ENCODE data around the gene FRMD4A.

The FRMD4A gene

GRCh38 chr10:13775786-13776775 is 554.6 kb downstream of the FRMD4A start:
- Histone ChIP-seq H2AFZ (ENCODE audit: low read length) (no peak overlapping the region), H3K23ac (ENCODE audit: low read depth, low read length, poor library complexity) (no peak overlapping the region), H3K4ac (ENCODE audit: low read length) (no peak overlapping the region), H3K36me3 (replicated peaks in 1 of 2; ENCODE audit: control insufficient read depth in 2 of 2, insufficient read depth in 2 of 2, low read length in 2 of 2) (peaks cover 0 to 79% of the 10 kb centered on the region in 2 donors), H2BK5ac (ENCODE audit: low read length) (no peak overlapping the region), H2BK15ac (ENCODE audit: low read length) (no peak overlapping the region), H4K91ac (ENCODE audit: low read depth, low read length, poor library complexity) (no peak overlapping the region), H3K4me3 (ENCODE audit: low read length in 2 of 2) (no peak overlapping the region), H3K79me1 (ENCODE audit: low read depth, low read length) (no peaks in the 10 kb centered on the region), H2BK12ac (ENCODE audit: low read length) (no peak overlapping the region), H3K18ac (ENCODE audit: low read length) (no peak overlapping the region), H3K27ac (replicated peaks; ENCODE audit: low read length) (no peak overlapping the region), H2BK120ac (ENCODE audit: low read depth, low read length) (no peak overlapping the region), H4K8ac (ENCODE audit: low read depth, low read length) (no peak overlapping the region), H2AK5ac (ENCODE audit: low read depth, low read length) (no peak overlapping the region), H3K4me2 (ENCODE audit: insufficient read depth, low read length, poor library complexity, severe bottlenecking) (no peak overlapping the region), H3K14ac (ENCODE audit: low read length) (no peak overlapping the region), H3K4me1 (ENCODE audit: control insufficient read depth in 2 of 2, insufficient read depth in 1 of 2, low read depth in 1 of 2, low read length in 2 of 2) (no peaks in the 10 kb centered on the region), H3K9ac (ENCODE audit: low read depth, low read length, poor library complexity) (no peak overlapping the region), H3K9me3 (replicated peaks in 1 of 2; ENCODE audit: control insufficient read depth in 2 of 2, insufficient read depth in 1 of 2, low read depth in 1 of 2, low read length in 2 of 2) (peaks cover 0 to 6% of the 10 kb centered on the region in 2 donors), H3K27me3 (ENCODE audit: control insufficient read depth in 3 of 3, insufficient read depth in 3 of 3, low read depth in 1 of 3, low read length in 3 of 3) (no peaks in the 10 kb centered on the region)
- no peak for DNase-seq (ENCODE audit: low spot score)
- no CpG with 5 or more reads among the region's 14 CpGs for WGBS, 2 donors (ENCODE audit: extremely low coverage in 2 of 2, insufficient read length in 2 of 2, insufficient replicate concordance in 1 of 2)

DNA sequence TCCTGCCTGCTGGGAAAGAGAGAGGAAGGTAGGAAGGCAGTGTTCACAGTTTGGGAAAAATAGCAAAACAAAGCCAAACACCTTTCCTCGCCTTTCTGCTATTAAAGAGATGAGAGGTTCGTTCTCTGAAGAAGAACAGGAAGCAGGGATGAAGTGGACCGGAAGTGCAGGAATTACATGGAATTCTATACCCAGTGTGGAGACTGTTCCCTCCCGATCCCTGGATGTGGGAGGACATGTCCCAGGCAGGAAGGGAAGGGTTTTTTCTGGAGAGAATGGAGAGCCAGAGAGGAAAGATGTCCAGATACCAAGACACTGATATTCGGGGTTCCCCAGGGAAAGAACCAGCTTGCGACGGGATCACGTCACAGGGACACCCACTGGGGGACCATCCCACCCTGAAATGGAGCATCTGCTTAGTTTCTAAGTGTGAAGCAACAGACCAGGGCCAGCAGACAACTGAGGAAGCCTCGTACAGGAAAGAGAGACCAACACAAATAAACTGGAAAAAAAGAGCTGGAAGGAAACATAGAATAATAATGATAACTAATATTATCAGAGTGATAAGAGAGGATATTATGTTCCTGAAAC is 556.3 kb downstream of the FRMD4A start:
- no peak overlapping the region for H3K23ac ChIP-seq (ENCODE audit: low read depth, low read length, poor library complexity)
- H3K27ac ChIP-seq (replicated peaks; ENCODE audit: low read length): no peak overlapping the region
- no peak overlapping the region for H3K4me3 ChIP-seq (ENCODE audit: low read length in 2 of 2)
- no peak overlapping the region for H2AK5ac ChIP-seq (ENCODE audit: low read depth, low read length)
- H3K4me2 ChIP-seq (ENCODE audit: insufficient read depth, low read length, poor library complexity, severe bottlenecking): no peak overlapping the region
- no peak overlapping the region for H2BK12ac ChIP-seq (ENCODE audit: low read length)
- H2BK5ac ChIP-seq (ENCODE audit: low read length): no peak overlapping the region
- H3K4me1 ChIP-seq (ENCODE audit: control insufficient read depth in 2 of 2, insufficient read depth in 1 of 2, low read depth in 1 of 2, low read length in 2 of 2): no peaks in the 10 kb centered on the region
- no peak overlapping the region for H4K8ac ChIP-seq (ENCODE audit: low read depth, low read length)
- no peak overlapping the region for H3K9ac ChIP-seq (ENCODE audit: low read depth, low read length, poor library complexity)
- no peak overlapping the region for H2AFZ ChIP-seq (ENCODE audit: low read length)
- no peak overlapping the region for H2BK120ac ChIP-seq (ENCODE audit: low read depth, low read length)
- H3K36me3 ChIP-seq (replicated peaks in 1 of 2; ENCODE audit: control insufficient read depth in 2 of 2, insufficient read depth in 2 of 2, low read length in 2 of 2): peaks cover 0 to 81% of the 10 kb centered on the region in 2 donors
- H3K14ac ChIP-seq (ENCODE audit: low read length): no peak overlapping the region
- no peaks in the 10 kb centered on the region for H3K27me3 ChIP-seq (ENCODE audit: control insufficient read depth in 3 of 3, insufficient read depth in 3 of 3, low read depth in 1 of 3, low read length in 3 of 3)
- no peaks in the 10 kb centered on the region for H3K79me1 ChIP-seq (ENCODE audit: low read depth, low read length)
- H2BK15ac ChIP-seq (ENCODE audit: low read length): no peak overlapping the region
- WGBS, 2 donors (ENCODE audit: extremely low coverage in 2 of 2, insufficient read length in 2 of 2, insufficient replicate concordance in 1 of 2): no CpG with 5 or more reads among the region's 9 CpGs
- H3K4ac ChIP-seq (ENCODE audit: low read length): no peak overlapping the region
- DNase-seq (ENCODE audit: low spot score): no peak
- H4K91ac ChIP-seq (ENCODE audit: low read depth, low read length, poor library complexity): no peak overlapping the region
- H3K9me3 ChIP-seq (replicated peaks in 1 of 2; ENCODE audit: control insufficient read depth in 2 of 2, insufficient read depth in 1 of 2, low read depth in 1 of 2, low read length in 2 of 2): peaks cover 0 to 6% of the 10 kb centered on the region in 2 donors
- no peak overlapping the region for H3K18ac ChIP-seq (ENCODE audit: low read length)

- Histone ChIP-seq H3K9ac (ENCODE audit: low read depth, low read length, poor library complexity) (no peak overlapping the region), H3K27me3 (ENCODE audit: control insufficient read depth in 3 of 3, insufficient read depth in 3 of 3, low read depth in 1 of 3, low read length in 3 of 3) (no peaks in the 10 kb centered on the region), H2BK5ac (ENCODE audit: low read length) (no peak overlapping the region), H4K91ac (ENCODE audit: low read depth, low read length, poor library complexity) (no peak overlapping the region), H3K36me3 (replicated peaks in 1 of 2; ENCODE audit: control insufficient read depth in 2 of 2, insufficient read depth in 2 of 2, low read length in 2 of 2) (peaks cover 0 to 84% of the 10 kb centered on the region in 2 donors), H2BK120ac (ENCODE audit: low read depth, low read length) (no peak overlapping the region), H3K14ac (ENCODE audit: low read length) (no peak overlapping the region), H3K27ac (replicated peaks; ENCODE audit: low read length) (no peak overlapping the region), H3K23ac (ENCODE audit: low read depth, low read length, poor library complexity) (no peak overlapping the region), H4K8ac (ENCODE audit: low read depth, low read length) (no peak overlapping the region), H2AK5ac (ENCODE audit: low read depth, low read length) (no peak overlapping the region), H2BK15ac (ENCODE audit: low read length) (no peak overlapping the region), H3K79me1 (ENCODE audit: low read depth, low read length) (no peaks in the 10 kb centered on the region), H2BK12ac (ENCODE audit: low read length) (no peak overlapping the region), H3K4me1 (ENCODE audit: control insufficient read depth in 2 of 2, insufficient read depth in 1 of 2, low read depth in 1 of 2, low read length in 2 of 2) (no peaks in the 10 kb centered on the region), H3K4ac (ENCODE audit: low read length) (no peak overlapping the region), H3K4me2 (ENCODE audit: insufficient read depth, low read length, poor library complexity, severe bottlenecking) (no peak overlapping the region), H3K18ac (ENCODE audit: low read length) (no peak overlapping the region), H3K9me3 (replicated peaks in 1 of 2; ENCODE audit: control insufficient read depth in 2 of 2, insufficient read depth in 1 of 2, low read depth in 1 of 2, low read length in 2 of 2) (peaks cover 0 to 6% of the 10 kb centered on the region in 2 donors), H3K4me3 (ENCODE audit: low read length in 2 of 2) (peak overlapping the region in 1 of 2 donors; percentile 12), H2AFZ (ENCODE audit: low read length) (no peak overlapping the region)
- no peak for DNase-seq (ENCODE audit: low spot score)
- no CpG with 5 or more reads among the region's 13 CpGs for WGBS, 2 donors (ENCODE audit: extremely low coverage in 2 of 2, insufficient read length in 2 of 2, insufficient replicate concordance in 1 of 2)
Measured at GRCh38 chr10:13773496-13774170, 557.1 kb downstream of the FRMD4A start.

DNA sequence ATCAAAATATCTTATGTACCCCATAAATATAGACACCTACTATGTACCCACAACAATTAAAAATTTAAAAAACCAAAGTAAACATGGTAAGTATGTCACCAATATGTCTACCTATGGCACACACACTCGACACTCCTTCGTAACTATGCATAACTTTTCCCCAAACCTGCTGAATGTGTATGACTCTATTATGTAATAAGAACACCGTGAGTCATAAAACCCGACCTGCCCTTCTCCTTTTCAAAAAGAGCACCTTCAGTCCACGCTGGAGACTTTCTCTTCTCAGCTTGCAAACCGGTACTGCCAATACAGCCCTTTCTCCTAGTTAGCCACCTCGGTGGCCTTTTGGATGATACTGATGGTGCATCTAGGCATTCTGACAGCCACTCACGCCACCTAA is 557.7 kb downstream of the FRMD4A start:
- H2AK5ac ChIP-seq (ENCODE audit: low read depth, low read length): no peak overlapping the region
- H2BK12ac ChIP-seq (ENCODE audit: low read length): no peak overlapping the region
- no peaks in the 10 kb centered on the region for H3K27me3 ChIP-seq (ENCODE audit: control insufficient read depth in 3 of 3, insufficient read depth in 3 of 3, low read depth in 1 of 3, low read length in 3 of 3)
- peaks cover 0 to 84% of the 10 kb centered on the region in 2 donors for H3K36me3 ChIP-seq (replicated peaks in 1 of 2; ENCODE audit: control insufficient read depth in 2 of 2, insufficient read depth in 2 of 2, low read length in 2 of 2)
- H3K79me1 ChIP-seq (ENCODE audit: low read depth, low read length): no peaks in the 10 kb centered on the region
- no peaks in the 10 kb centered on the region for H3K4me1 ChIP-seq (ENCODE audit: control insufficient read depth in 2 of 2, insufficient read depth in 1 of 2, low read depth in 1 of 2, low read length in 2 of 2)
- no peak overlapping the region for H3K23ac ChIP-seq (ENCODE audit: low read depth, low read length, poor library complexity)
- H3K14ac ChIP-seq (ENCODE audit: low read length): no peak overlapping the region
- H3K9me3 ChIP-seq (replicated peaks in 1 of 2; ENCODE audit: control insufficient read depth in 2 of 2, insufficient read depth in 1 of 2, low read depth in 1 of 2, low read length in 2 of 2): peaks cover 0 to 6% of the 10 kb centered on the region in 2 donors
- no peak overlapping the region for H3K27ac ChIP-seq (replicated peaks; ENCODE audit: low read length)
- H2BK5ac ChIP-seq (ENCODE audit: low read length): no peak overlapping the region
- no peak overlapping the region for H4K91ac ChIP-seq (ENCODE audit: low read depth, low read length, poor library complexity)
- H4K8ac ChIP-seq (ENCODE audit: low read depth, low read length): no peak overlapping the region
- no peak overlapping the region for H2AFZ ChIP-seq (ENCODE audit: low read length)
- no peak for DNase-seq (ENCODE audit: low spot score)
- H3K4me3 ChIP-seq (ENCODE audit: low read length in 2 of 2): no peak overlapping the region
- H2BK15ac ChIP-seq (ENCODE audit: low read length): no peak overlapping the region
- no peak overlapping the region for H3K18ac ChIP-seq (ENCODE audit: low read length)
- H3K9ac ChIP-seq (ENCODE audit: low read depth, low read length, poor library complexity): no peak overlapping the region
- no peak overlapping the region for H3K4me2 ChIP-seq (ENCODE audit: insufficient read depth, low read length, poor library complexity, severe bottlenecking)
- no CpG with 5 or more reads among the region's 8 CpGs for WGBS, 2 donors (ENCODE audit: extremely low coverage in 2 of 2, insufficient read length in 2 of 2, insufficient replicate concordance in 1 of 2)
- H3K4ac ChIP-seq (ENCODE audit: low read length): no peak overlapping the region
- no peak overlapping the region for H2BK120ac ChIP-seq (ENCODE audit: low read depth, low read length)

All from neuronal stem cell (in vitro differentiated cells).